ENCODE data around the gene PPP2R2C.

The PPP2R2C gene

GRCh38 chr4:6409381-6409780 lies 63.0 kb downstream of the PPP2R2C start:
- no peak overlapping the region for H3K27ac ChIP-seq
- no peak for TF ChIP-seq CTCF (IDR thresholded peaks at IDR 0.05)
- TF ChIP-seq ZFX (IDR thresholded peaks at IDR 0.05; ENCODE audit: borderline replicate concordance): no peak

- TF ChIP-seq ZFX (IDR thresholded peaks at IDR 0.05; ENCODE audit: borderline replicate concordance) (no peak), CTCF (IDR thresholded peaks at IDR 0.05) (no peak)
- no peak overlapping the region for H3K27ac ChIP-seq
These were observed 64.2 kb downstream of the PPP2R2C start for GRCh38 chr4:6408263-6408662.

- no peak overlapping the region for H3K27ac ChIP-seq
- TF ChIP-seq CTCF (IDR thresholded peaks at IDR 0.05): no peak
- no peak for TF ChIP-seq ZFX (IDR thresholded peaks at IDR 0.05; ENCODE audit: borderline replicate concordance)
These were observed 67.1 kb downstream of the PPP2R2C start for GRCh38 chr4:6405397-6405706.

GRCh38 chr4:6404611-6405396 lies 67.6 kb downstream of the PPP2R2C start:
- H3K27ac ChIP-seq: no peak overlapping the region
- TF ChIP-seq CTCF (IDR thresholded peaks at IDR 0.05) (no peak), ZFX (IDR thresholded peaks at IDR 0.05; ENCODE audit: borderline replicate concordance) (no peak)

GRCh38 chr4:6403400-6403685 lies 69.1 kb downstream of the PPP2R2C start:
- no peak for TF ChIP-seq ZFX (IDR thresholded peaks at IDR 0.05; ENCODE audit: borderline replicate concordance)
- TF ChIP-seq CTCF (IDR thresholded peaks at IDR 0.05): no peak
- no peak overlapping the region for H3K27ac ChIP-seq

- TF ChIP-seq ZFX (IDR thresholded peaks at IDR 0.05; ENCODE audit: borderline replicate concordance) (no peak), CTCF (IDR thresholded peaks at IDR 0.05) (no peak)
- H3K27ac ChIP-seq: no peak overlapping the region
These were observed 69.6 kb downstream of the PPP2R2C start for GRCh38 chr4:6402566-6403399.

- no peak for TF ChIP-seq CTCF (IDR thresholded peaks at IDR 0.05)
- no peak for TF ChIP-seq ZFX (IDR thresholded peaks at IDR 0.05; ENCODE audit: borderline replicate concordance)
- no peak overlapping the region for H3K27ac ChIP-seq
These were observed 70.6 kb downstream of the PPP2R2C start for GRCh38 chr4:6401797-6402196.
